Astrocyte of the cerebellum (primary cell): Measurements from ENCODE around the gene CBLC.
A peak's percentile ranks its signal among the peaks of the same experiment; 100 is the strongest.

Experiments
- DNase-seq: peaks from one replicate; pipeline ENCODE4 v3.0.0-alpha.2; 2011; ENCODE audit warnings: low read depth
- H3K4me3 ChIP-seq: 2 replicates; pipeline ENCODE4 v1.5.1; 2011; ENCODE audit warnings: mild to moderate bottlenecking, low read depth, low read length, moderate library complexity
- CTCF ChIP-seq: IDR thresholded peaks from 2 replicates; pipeline ENCODE4 v1.5.1; 2012; ENCODE audit warnings: low read length, low read depth, moderate library complexity, mild to moderate bottlenecking; ENCODE audit errors: missing control alignments
- in situ Hi-C: cut with HindIII; loops from 2 replicates; pipeline ENCODE4 v1.10.0; 2017; ENCODE audit warnings: low sequenced_read_pairs

Gene CBLC

GRCh38 chr19:44845612-44846454, 68.1 kb downstream of the CBLC start, which contains the start of gene NECTIN2:
NECTIN2 (plus strand) TSS chr19:44846297; CDS start chr19:44846526, 229 bp downstream.
- in situ Hi-C loops: loop anchor here (25.0 kb wide), 1 partner anchor 134 kb away; no protein-coding TSS in a partner anchor
- peak; percentile 97 for DNase-seq
- peak; percentile 79 for TF ChIP-seq CTCF
- peak within 1 kb of the TSS; percentile 97 for H3K4me3 ChIP-seq

GRCh38 chr19:44846455-44847143, 68.9 kb downstream of the CBLC start:
- H3K4me3 ChIP-seq: peak overlapping the region; percentile 97
- in situ Hi-C loops: loop anchor here (25.0 kb wide), 1 partner anchor 134 kb away; no protein-coding TSS in a partner anchor
- no peak for TF ChIP-seq CTCF
- DNase-seq: no peak

GRCh38 chr19:44847144-44848035, 69.7 kb downstream of the CBLC start:
- no peak for DNase-seq
- in situ Hi-C loops: loop anchor here (25.0 kb wide), 1 partner anchor 135 kb away; no protein-coding TSS in a partner anchor
- TF ChIP-seq CTCF: no peak
- peak overlapping the region; percentile 97 for H3K4me3 ChIP-seq

GRCh38 chr19:44848036-44848811, 70.5 kb downstream of the CBLC start:
- in situ Hi-C loops: loop anchor here (25.0 kb wide), 1 partner anchor 136 kb away; no protein-coding TSS in a partner anchor
- peak overlapping the region; percentile 97 for H3K4me3 ChIP-seq
- TF ChIP-seq CTCF: no peak
- no peak for DNase-seq

GRCh38 chr19:44848812-44849447, 71.2 kb downstream of the CBLC start:
- in situ Hi-C loops: loop anchor here (25.0 kb wide), 1 partner anchor 137 kb away; no protein-coding TSS in a partner anchor
- DNase-seq: no peak
- H3K4me3 ChIP-seq: peak overlapping the region; percentile 97
- no peak for TF ChIP-seq CTCF
